NCI-H128 (cell line): ENCODE data around the gene PCDHGA1.
"Not testable (repeated sequence)": the region's sequence is repeated elsewhere in the genome, so short reads cannot be mapped to it uniquely, and the experiment has no call there.

ENCODE experiments used
- DNase-seq: peaks from one replicate; lab custom pipeline; 2025; ENCODE audit not compliant: unreplicated experiment; lab: John Stamatoyannopoulos, UW

The PCDHGA1 gene

GRCh38 chr5:141409598-141410306, 79.4 kb downstream of the PCDHGA1 start:
- no peak for DNase-seq

- no peak for DNase-seq
Observed at GRCh38 chr5:141411575-141411974, 81.3 kb downstream of the PCDHGA1 start.

- no peak for DNase-seq
Observed at GRCh38 chr5:141412854-141413539, 82.7 kb downstream of the PCDHGA1 start, which contains the start of gene PCDHGA10. Gene PCDHGA10 (plus strand): TSS chr5:141412987. CDS start chr5:141413176, 189 bp downstream.

- no peak for DNase-seq
Observed at GRCh38 chr5:141413540-141414069, 83.3 kb downstream of the PCDHGA1 start.

- DNase-seq, result not testable (repeated sequence)
Observed at GRCh38 chr5:141414548-141415274, 84.4 kb downstream of the PCDHGA1 start.

- not testable (repeated sequence) for DNase-seq
Observed at GRCh38 chr5:141415275-141415618, 84.9 kb downstream of the PCDHGA1 start.

- DNase-seq, result not testable (repeated sequence)
Observed at GRCh38 chr5:141417494-141418172, 87.3 kb downstream of the PCDHGA1 start, which contains the start of gene PCDHGB7. Gene PCDHGB7 (plus strand): TSS chr5:141417677. CDS start chr5:141417860, 183 bp downstream.

- no peak for DNase-seq
Observed at GRCh38 chr5:141419074-141419880, 89.0 kb downstream of the PCDHGA1 start.

- DNase-seq, result no peak
Observed at GRCh38 chr5:141420855-141421488, 90.7 kb downstream of the PCDHGA1 start, which contains the start of gene PCDHGA11. Gene PCDHGA11 (plus strand): TSS chr5:141421051. CDS start chr5:141421228, 177 bp downstream.

- DNase-seq, result no peak
Observed at GRCh38 chr5:141421489-141421855, 91.2 kb downstream of the PCDHGA1 start.

- DNase-seq, result no peak
Observed at GRCh38 chr5:141422742-141423291, 92.5 kb downstream of the PCDHGA1 start.

- DNase-seq, result no peak
Observed at GRCh38 chr5:141427783-141428426, 97.6 kb downstream of the PCDHGA1 start.

- no peak for DNase-seq
Observed at GRCh38 chr5:141430332-141431113, 100.2 kb downstream of the PCDHGA1 start, which contains the start of gene PCDHGA12. Gene PCDHGA12 (plus strand): TSS chr5:141430507. CDS start chr5:141430760, 253 bp downstream.

GRCh38 chr5:141431286-141431685, 101.0 kb downstream of the PCDHGA1 start:
- no peak for DNase-seq

GRCh38 chr5:141432308-141432707, 102.0 kb downstream of the PCDHGA1 start:
- DNase-seq, result not testable (repeated sequence)

- DNase-seq, result not testable (repeated sequence)
Observed at GRCh38 chr5:141432726-141433125, 102.4 kb downstream of the PCDHGA1 start.

GRCh38 chr5:141434006-141434405, 103.7 kb downstream of the PCDHGA1 start:
- DNase-seq, result no peak

- no peak for DNase-seq
Observed at GRCh38 chr5:141437221-141437620, 106.9 kb downstream of the PCDHGA1 start.
